ENCODE measurements around the gene DLST.

DNA sequence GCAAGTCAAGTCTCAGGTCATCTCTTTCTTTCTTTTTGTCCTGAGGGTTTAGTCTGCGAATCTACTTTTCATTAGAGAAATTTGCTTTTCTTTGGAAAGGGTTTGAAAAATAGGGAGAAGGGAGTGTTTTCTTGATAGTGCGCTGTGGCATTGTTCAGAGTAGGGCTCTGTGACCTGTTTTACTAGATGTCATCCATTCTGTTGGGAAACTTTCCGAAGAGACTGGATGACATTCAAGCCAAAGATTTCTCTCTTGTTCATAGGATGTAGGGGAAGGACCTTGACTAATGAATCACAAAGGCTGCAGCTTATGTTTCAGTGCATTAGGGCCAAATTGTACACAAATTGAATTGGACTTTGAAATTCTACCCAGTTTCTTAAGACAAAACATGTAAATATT lies 14.7 kb downstream of the DLST start:
- TF ChIP-seq, protein P1, sequence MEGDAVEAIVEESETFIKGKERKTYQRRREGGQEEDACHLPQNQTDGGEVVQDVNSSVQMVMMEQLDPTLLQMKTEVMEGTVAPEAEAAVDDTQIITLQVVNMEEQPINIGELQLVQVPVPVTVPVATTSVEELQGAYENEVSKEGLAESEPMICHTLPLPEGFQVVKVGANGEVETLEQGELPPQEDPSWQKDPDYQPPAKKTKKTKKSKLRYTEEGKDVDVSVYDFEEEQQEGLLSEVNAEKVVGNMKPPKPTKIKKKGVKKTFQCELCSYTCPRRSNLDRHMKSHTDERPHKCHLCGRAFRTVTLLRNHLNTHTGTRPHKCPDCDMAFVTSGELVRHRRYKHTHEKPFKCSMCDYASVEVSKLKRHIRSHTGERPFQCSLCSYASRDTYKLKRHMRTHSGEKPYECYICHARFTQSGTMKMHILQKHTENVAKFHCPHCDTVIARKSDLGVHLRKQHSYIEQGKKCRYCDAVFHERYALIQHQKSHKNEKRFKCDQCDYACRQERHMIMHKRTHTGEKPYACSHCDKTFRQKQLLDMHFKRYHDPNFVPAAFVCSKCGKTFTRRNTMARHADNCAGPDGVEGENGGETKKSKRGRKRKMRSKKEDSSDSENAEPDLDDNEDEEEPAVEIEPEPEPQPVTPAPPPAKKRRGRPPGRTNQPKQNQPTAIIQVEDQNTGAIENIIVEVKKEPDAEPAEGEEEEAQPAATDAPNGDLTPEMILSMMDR (IDR thresholded peaks at IDR 0.05): no peak
- TF ChIP-seq POLR2A (IDR thresholded peaks at IDR 0.05): no peak

Measured in sigmoid colon (tissue), 3 donors.